NCI-H146 treated with DMSO at 0.1 percent for 48 hours (cell line): ENCODE results near the gene NRXN3.

Source experiments
- DNase-seq: peaks from one replicate; lab custom pipeline; 2025; ENCODE audit not compliant: unreplicated experiment; lab: John Stamatoyannopoulos, UW

Gene NRXN3

GRCh38 chr14:79587875-79588274 is 1417.7 kb downstream of the NRXN3 start:
- no peak for DNase-seq

- no peak for DNase-seq
These were observed 1418.2 kb downstream of the NRXN3 start for GRCh38 chr14:79588398-79588797.

DNA sequence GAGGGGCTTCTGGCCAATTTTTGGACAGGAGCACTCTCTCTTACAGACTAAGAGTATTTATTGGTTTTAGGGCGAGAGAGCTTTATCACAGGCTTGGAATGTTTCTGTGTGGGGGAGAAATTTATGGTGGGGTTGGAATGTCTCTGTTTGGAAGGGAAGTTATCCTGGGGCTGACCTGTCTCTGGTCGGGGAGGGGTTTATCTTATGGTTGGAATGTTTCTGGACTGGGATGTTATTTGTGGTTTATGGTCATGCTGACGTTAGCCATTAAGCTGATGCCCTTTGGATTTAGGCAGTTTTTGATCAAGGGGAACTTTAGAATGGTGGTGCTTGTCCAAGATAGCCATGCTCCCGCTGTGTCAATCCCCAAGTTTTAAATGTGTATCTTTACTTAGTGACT is 1426.4 kb downstream of the NRXN3 start:
- no peak for DNase-seq

DNA sequence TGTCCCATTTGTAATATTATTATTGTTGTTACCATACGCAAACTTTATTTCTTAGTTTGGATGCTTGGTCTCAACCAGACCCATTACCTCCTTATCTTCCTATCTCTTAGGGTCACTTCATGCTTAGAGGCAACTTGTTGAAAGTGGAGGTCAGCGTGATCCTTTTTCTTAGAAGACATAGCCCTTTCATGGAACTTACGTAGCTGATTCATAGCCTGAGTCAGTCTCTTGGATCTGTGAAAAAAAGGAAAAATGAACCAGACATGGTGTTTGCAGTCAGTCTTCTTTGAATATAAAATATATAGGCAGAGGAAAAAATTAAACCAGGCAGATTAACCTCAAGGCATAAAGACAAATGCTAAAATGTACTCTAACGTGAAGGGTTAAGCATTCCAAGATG is 1427.4 kb downstream of the NRXN3 start:
- no peak for DNase-seq

DNA sequence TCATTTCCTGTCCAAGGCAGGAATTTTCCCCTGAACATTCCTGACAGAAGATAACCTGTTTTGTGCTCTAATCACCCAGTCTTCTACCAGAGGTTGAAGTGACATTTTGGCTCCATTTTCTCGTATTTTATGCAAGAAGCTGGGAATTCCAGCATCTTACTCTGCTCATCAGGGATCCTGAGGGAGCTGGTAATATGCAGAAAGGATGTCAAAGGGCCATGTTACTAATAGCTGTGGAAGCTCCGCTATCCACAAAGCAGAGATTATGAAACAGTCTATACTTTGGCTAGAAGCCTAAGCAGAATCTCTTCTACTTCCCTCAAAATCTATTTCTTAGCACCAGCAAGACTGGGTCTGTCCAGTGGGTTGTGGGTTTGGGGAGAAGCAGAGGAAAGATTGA is 1428.2 kb downstream of the NRXN3 start:
- no peak for DNase-seq

- no peak for DNase-seq
These were observed 1429.1 kb downstream of the NRXN3 start for GRCh38 chr14:79599239-79599638.

DNA sequence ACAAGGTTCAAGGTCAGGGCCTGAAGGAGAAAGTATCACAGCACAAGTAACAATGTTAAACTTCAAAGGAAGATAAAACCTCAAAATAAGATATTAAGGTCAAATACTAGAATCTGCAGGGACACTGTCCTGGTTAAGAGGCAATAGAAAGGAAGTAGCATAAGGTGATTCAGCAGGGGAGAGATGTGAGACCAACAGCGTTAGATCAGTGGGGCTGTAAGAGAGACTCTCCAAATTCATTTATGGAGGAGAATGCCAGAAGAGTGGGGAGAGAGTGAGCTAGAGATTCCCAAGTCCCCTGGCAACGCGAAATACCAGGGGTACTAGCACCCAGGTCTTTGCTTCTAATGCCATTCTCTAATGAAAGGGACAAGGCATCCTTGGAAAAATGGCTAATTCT is 1430.2 kb downstream of the NRXN3 start:
- no peak for DNase-seq

GRCh38 chr14:79601579-79601978 is 1431.4 kb downstream of the NRXN3 start:
- DNase-seq: no peak

- no peak for DNase-seq
These were observed 1431.9 kb downstream of the NRXN3 start for GRCh38 chr14:79602045-79602444.

GRCh38 chr14:79602742-79603141 is 1432.6 kb downstream of the NRXN3 start:
- DNase-seq: no peak

GRCh38 chr14:79605849-79606248 is 1435.7 kb downstream of the NRXN3 start:
- no peak for DNase-seq

- DNase-seq: no peak
These were observed 1438.3 kb downstream of the NRXN3 start for GRCh38 chr14:79608446-79608845.

DNA sequence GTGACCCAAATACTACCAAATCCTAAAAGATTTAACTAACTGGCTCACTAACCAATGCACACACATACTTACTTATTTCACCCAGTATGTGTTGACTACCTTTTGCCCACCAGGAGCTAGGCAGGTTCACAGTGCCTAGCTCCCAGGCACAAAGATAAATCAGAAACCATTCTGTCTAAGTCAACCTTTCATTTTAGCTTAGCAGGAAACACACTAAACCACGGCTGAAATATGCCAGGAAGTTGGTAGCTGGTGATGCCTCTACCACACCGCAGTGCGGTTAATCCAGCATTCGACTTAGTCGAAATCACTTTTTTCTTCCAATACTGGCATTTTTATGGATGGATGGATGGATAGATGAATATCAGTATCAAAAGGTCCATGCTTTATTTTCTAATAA is 1443.5 kb downstream of the NRXN3 start:
- no peak for DNase-seq

GRCh38 chr14:79614448-79614847 is 1444.3 kb downstream of the NRXN3 start:
- DNase-seq: no peak

GRCh38 chr14:79627058-79627457 is 1456.9 kb downstream of the NRXN3 start:
- DNase-seq: no peak

- no peak for DNase-seq
These were observed 1459.5 kb downstream of the NRXN3 start for GRCh38 chr14:79629411-79630287.

DNA sequence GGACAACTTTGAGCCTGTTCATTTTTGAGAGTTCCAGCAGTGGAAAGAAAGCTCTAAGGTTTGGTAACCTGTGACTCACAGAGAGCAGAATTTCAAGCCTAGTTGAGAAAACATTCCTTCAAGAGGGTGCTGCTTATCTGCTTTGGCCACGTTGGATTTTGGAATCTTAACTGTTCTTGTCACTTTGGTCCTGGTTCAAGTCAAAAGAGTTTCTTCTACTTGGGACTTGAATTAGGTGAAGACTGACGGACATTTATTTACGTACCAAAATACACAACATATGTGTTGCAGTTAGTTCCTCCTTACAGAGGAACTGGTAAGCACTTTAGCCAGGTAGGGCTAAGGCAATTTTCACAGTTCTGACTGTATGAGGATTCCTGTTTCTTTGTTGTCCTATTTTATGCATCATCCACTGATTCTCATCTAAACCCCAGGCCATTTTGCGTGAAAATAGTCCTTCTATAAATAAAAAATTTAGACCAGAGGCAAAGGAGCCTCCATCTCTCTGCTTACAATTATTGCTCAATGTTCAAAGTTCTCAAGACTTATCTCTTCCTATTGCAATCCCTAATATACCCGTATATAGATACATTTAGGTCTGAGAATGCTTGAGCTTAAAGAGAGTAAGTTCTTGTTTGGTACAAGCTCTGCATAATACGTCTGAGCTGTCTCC is 1460.3 kb downstream of the NRXN3 start:
- no peak for DNase-seq

DNA sequence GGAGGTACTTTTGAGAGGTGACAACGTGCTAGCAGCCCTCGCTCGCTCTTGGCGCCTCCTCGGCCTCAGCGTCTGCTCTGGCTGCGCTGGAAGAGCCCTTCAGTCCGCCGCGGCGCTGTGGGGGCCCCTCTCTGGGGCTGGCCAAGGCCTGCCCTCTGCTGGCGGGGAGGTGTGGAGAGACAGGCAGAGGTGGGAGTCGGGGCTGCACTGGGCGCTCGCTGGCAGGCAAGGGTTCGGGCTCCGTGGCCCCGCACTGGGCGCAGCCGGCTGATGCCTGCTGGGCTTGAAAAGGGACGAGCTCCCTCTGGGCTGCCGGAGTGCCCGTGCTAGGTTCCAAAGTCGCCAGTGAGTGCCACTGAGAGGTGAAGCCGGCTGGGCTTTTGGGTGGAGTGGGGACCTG is 1461.1 kb downstream of the NRXN3 start:
- DNase-seq: no peak

DNA sequence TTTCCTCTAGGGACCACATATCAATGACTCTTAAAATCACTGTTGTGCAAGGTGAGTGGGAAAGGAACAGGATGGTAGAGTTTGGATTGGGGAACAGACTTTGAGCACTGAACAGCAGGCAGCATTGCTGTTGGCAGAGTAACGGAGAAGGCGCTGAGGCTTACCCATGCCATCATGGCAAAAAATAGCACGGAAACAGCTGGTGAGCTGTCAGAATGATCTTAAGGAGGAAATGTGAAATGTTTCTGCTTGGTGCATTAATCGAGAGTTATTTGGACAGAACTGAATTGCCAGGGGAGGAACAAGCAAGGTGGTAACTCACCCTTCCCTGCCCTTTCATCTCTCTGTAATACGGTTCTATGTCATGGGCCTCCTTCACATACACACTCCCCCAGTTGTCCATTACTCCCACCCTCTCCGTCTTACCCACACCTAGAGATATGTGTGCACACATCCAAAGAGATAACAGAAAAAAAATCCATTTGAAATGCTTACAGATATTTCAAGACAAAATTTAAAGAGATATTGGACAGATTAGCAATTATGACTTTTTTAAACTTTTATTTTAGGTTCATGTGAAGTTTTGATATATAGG is 1468.6 kb downstream of the NRXN3 start:
- no peak for DNase-seq

GRCh38 chr14:79639613-79640012 is 1469.4 kb downstream of the NRXN3 start:
- DNase-seq: no peak

DNA sequence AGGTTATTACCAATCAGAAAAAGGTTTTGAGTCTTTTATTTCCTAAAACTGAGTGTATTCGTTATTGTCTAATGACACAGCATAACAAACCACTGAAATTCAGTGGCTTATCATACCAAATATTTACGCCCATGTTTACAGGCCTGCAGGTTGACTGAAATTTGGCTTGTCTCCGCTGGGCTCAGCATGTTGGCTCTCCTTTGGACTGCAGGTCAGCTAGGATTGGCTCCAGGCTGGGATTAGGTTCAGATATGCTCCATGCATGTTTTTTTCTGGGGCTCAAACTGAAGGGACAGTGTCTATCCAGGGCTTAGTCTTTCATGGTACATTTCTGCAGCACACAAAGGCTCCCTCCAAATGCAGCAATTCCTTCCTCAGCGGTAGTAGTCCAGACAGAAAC is 1471.2 kb downstream of the NRXN3 start:
- DNase-seq: no peak

DNA sequence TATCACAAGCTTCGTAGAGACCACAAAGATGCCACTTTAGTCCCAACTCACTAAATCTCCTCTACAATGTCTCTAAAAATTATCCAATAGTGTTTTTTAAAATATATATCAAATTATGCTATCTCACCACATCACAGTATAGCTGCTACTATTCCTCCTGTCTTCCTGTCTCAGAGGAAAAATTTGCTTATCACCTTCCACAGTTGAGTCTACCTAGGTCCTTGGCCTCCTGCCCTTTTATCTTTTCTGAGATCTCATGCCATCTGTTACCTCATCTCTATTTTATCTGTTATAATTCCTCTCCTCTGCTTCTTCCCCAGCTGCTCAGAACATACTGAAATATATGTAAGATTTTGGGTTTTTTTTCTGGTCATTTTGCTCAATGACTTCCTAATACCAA is 1473.0 kb downstream of the NRXN3 start:
- DNase-seq: no peak
